Stimulated activated CD8-positive, alpha-beta memory T cell treated with anti-CD3 and anti-CD28 coated beads, Interleukin-15, amount 100 ng/mL, for 4 hours (primary cell): ENCODE data around the gene STX1B.

ENCODE experiments used
- DNase-seq, 2 donors: peaks; one replicate each; pipeline ENCODE4 v3.0.0-alpha.2; 2020; ENCODE audit warnings: low read depth in 2 of 2

The STX1B gene

GRCh38 chr16:30979170-30980022, 31.0 kb downstream of the STX1B start:
- DNase-seq: no peak

- DNase-seq: no peak
Observed at GRCh38 chr16:30977502-30977901, 32.9 kb downstream of the STX1B start.

- no peak for DNase-seq
Observed at GRCh38 chr16:30976486-30976885, 34.0 kb downstream of the STX1B start.

- DNase-seq: no peak
Observed at GRCh38 chr16:30974348-30974747, 36.1 kb downstream of the STX1B start.

GRCh38 chr16:30972872-30973271, 37.6 kb downstream of the STX1B start:
- DNase-seq: no peak

GRCh38 chr16:30971298-30971697, 39.1 kb downstream of the STX1B start:
- DNase-seq: no peak

- DNase-seq: no peak
Observed at GRCh38 chr16:30969246-30969842, 41.1 kb downstream of the STX1B start.

- no peak for DNase-seq
Observed at GRCh38 chr16:30967795-30968194, 42.6 kb downstream of the STX1B start.

GRCh38 chr16:30966033-30966619, 44.3 kb downstream of the STX1B start:
- DNase-seq: no peak

GRCh38 chr16:30965436-30965835, 45.0 kb downstream of the STX1B start:
- no peak for DNase-seq

- no peak for DNase-seq
Observed at GRCh38 chr16:30964574-30965226, 45.7 kb downstream of the STX1B start.

GRCh38 chr16:30963925-30964511, 46.4 kb downstream of the STX1B start:
- no peak for DNase-seq

GRCh38 chr16:30961384-30961783, 49.1 kb downstream of the STX1B start:
- DNase-seq: no peak

- DNase-seq: no peak
Observed at GRCh38 chr16:30958175-30959079, 52.0 kb downstream of the STX1B start.

GRCh38 chr16:30957456-30958174, 52.8 kb downstream of the STX1B start, which contains the start of gene SETD1A:
Gene SETD1A, plus strand, starts transcription at chr16:30957754. Its CDS starts 978 bp downstream, at chr16:30958732.
- DNase-seq: peak; percentile 88 to 93

GRCh38 chr16:30956601-30957455, 53.6 kb downstream of the STX1B start:
- DNase-seq: peak; percentile 78 to 86

GRCh38 chr16:30954993-30955392, 55.4 kb downstream of the STX1B start:
- no peak for DNase-seq

GRCh38 chr16:30953511-30954124, 56.8 kb downstream of the STX1B start:
- DNase-seq: peak; percentile 20 to 27

- DNase-seq: no peak
Observed at GRCh38 chr16:30953111-30953510, 57.3 kb downstream of the STX1B start.
